SU-DHL-6 (cell line): ENCODE results near the gene RAG1.

Experiments used
- CTCF ChIP-seq: fragments of 200-600 bp; sonication (generic); IDR thresholded peaks from one replicate; pipeline ENCODE4 v1.5.1; 2017; ENCODE audit warnings: antibody characterized with exemption, mild to moderate bottlenecking, low read length, moderate library complexity; ENCODE audit not compliant: insufficient read depth, poor library complexity, severe bottlenecking
- EZH2phosphoT487 ChIP-seq: fragments of 200-600 bp; sonication (generic), shearing (Covaris generic); conservative IDR thresholded peaks from 2 replicates; pipeline ENCODE4 v1.6.1; 2018; ENCODE audit warnings: mild to moderate bottlenecking, antibody characterized with exemption, low read length, moderate library complexity, mixed read lengths

GRCh38 chr11:36601155-36601554 is 33.3 kb downstream of the RAG1 start:
- TF ChIP-seq CTCF: no peak
- TF ChIP-seq EZH2phosphoT487: no peak
